ENCODE data around the gene SLC6A18. TPM values are rescaled to one million over a fixed set of nuclear protein-coding genes. Genes with fewer than 3 reads are reported as not detected.

SLC6A18 gene
- total RNA-seq, 2 donors from 2014 or later, result 0.27 TPM; not detected in 1

DNA sequence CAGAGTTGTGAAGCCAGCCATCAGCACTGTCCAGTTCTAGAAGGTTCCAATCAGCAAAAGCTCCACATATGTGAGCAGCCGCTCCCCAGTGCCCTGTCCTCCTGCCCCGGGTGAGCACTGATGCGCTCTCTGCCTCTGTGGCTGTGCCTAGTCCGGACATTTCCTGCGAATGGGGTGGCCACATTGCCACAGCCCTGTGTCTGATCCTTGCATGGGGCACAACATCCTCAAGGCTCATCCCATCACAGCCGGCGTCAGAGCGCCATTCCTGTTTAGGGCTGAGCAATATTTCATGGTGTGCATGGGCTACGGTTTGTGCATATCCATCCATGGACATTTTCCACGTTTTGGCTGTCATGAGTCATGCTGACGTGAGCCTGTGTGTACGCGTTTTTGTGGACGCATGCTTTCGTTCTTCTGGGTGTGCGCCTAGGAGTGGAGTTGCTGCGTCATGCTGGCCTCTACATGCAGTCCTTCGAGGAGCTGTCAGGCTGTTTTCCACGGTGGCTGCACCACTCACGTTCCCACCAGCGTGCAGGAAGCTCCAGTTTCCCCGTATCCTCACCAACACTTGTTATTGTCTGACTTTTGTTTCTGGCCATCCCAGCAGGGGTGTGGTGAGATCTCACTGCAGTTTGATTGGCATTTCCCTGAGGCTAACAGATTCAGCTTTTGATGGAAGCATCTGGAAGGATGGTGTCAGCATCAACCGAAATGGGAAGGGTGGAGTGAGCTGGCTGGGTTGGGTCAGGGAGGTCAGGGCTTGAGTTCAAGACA, 9.7 kb upstream of the SLC6A18 start:
- Histone ChIP-seq H3K9ac (ENCODE audit: low read depth in 2 of 2, low read length in 2 of 2) (no peak overlapping the region), H3K27me3 (no peaks in the 10 kb centered on the region), H3K27ac (no peak overlapping the region), H3K4me1 (no peaks in the 10 kb centered on the region), H3K4me3 (no peak overlapping the region), H3K36me3 (no peaks in the 10 kb centered on the region), H3K9me3 (no peaks in the 10 kb centered on the region)
- intact Hi-C loops (cut with DNase I), result no loop called here
- TF ChIP-seq, protein P1, sequence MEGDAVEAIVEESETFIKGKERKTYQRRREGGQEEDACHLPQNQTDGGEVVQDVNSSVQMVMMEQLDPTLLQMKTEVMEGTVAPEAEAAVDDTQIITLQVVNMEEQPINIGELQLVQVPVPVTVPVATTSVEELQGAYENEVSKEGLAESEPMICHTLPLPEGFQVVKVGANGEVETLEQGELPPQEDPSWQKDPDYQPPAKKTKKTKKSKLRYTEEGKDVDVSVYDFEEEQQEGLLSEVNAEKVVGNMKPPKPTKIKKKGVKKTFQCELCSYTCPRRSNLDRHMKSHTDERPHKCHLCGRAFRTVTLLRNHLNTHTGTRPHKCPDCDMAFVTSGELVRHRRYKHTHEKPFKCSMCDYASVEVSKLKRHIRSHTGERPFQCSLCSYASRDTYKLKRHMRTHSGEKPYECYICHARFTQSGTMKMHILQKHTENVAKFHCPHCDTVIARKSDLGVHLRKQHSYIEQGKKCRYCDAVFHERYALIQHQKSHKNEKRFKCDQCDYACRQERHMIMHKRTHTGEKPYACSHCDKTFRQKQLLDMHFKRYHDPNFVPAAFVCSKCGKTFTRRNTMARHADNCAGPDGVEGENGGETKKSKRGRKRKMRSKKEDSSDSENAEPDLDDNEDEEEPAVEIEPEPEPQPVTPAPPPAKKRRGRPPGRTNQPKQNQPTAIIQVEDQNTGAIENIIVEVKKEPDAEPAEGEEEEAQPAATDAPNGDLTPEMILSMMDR (IDR thresholded peaks at IDR 0.05), result no peak
- no peak for DNase-seq

GRCh38 chr5:1216211-1216917, 8.8 kb upstream of the SLC6A18 start:
- Histone ChIP-seq H3K27ac (no peak overlapping the region), H3K4me3 (no peak overlapping the region), H3K4me1 (no peaks in the 10 kb centered on the region), H3K9me3 (no peaks in the 10 kb centered on the region), H3K9ac (ENCODE audit: low read depth in 2 of 2, low read length in 2 of 2) (no peak overlapping the region), H3K27me3 (no peaks in the 10 kb centered on the region), H3K36me3 (no peaks in the 10 kb centered on the region)
- intact Hi-C loops (cut with DNase I), result no loop called here
- TF ChIP-seq, protein P1 (IDR thresholded peaks at IDR 0.05), result no peak
- DNase-seq, result no peak

- Histone ChIP-seq H3K4me3 (no peak overlapping the region), H3K27ac (no peak overlapping the region), H3K9me3 (no peaks in the 10 kb centered on the region), H3K27me3 (no peaks in the 10 kb centered on the region), H3K36me3 (no peaks in the 10 kb centered on the region), H3K9ac (ENCODE audit: low read depth in 2 of 2, low read length in 2 of 2) (no peak overlapping the region), H3K4me1 (no peaks in the 10 kb centered on the region)
- intact Hi-C loops (cut with DNase I), result no loop called here
- TF ChIP-seq, protein P1 (IDR thresholded peaks at IDR 0.05), result no peak
- no peak for DNase-seq
Measured at GRCh38 chr5:1216918-1217295, 8.3 kb upstream of the SLC6A18 start.

GRCh38 chr5:1217596-1218206, 7.5 kb upstream of the SLC6A18 start:
- H3K4me1 ChIP-seq, result no peaks in the 10 kb centered on the region
- no peak for DNase-seq
- no peaks in the 10 kb centered on the region for H3K9me3 ChIP-seq
- no peaks in the 10 kb centered on the region for H3K36me3 ChIP-seq
- no peak overlapping the region for H3K9ac ChIP-seq (ENCODE audit: low read depth in 2 of 2, low read length in 2 of 2)
- H3K27me3 ChIP-seq, result no peaks in the 10 kb centered on the region
- TF ChIP-seq, protein P1 (IDR thresholded peaks at IDR 0.05), result no peak
- H3K27ac ChIP-seq, result no peak overlapping the region
- H3K4me3 ChIP-seq, result no peak overlapping the region
- intact Hi-C loops (cut with DNase I), result no loop called here

DNA sequence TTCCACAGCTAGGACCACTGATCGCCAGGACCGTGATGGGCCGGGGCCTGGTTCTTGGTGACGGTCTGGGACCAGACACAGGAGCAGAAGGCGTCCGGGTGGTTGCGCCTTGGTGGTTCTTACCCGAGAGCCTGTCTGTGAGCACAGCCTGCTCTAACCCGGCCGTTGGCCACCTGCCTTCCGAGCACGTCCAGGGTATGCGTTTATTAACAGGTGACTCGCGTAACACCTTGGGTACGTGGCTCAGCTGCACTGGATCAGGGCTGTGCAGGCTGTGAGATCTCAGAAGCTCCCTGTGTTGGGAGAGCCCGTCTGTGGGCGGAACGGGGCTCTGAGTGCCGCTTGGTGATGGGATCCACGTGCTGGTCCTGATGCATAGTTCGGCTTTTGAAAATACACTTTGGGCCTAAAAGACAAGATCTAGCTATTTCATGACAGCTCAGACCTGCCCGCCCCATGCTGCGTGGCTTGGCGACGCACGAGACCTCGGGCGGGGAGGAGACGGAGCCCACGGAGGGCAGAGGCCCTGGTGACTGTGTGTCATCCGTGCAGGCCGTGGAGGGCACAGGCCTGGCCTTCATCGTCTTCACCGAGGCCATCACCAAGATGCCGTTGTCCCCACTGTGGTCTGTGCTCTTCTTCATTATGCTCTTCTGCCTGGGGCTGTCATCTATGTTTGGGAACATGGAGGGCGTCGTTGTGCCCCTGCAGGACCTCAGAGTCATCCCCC, 6.7 kb upstream of the SLC6A18 start:
- Histone ChIP-seq H3K4me1 (no peaks in the 10 kb centered on the region), H3K36me3 (no peaks in the 10 kb centered on the region), H3K9me3 (no peaks in the 10 kb centered on the region), H3K27me3 (no peaks in the 10 kb centered on the region), H3K4me3 (no peak overlapping the region), H3K9ac (ENCODE audit: low read depth in 2 of 2, low read length in 2 of 2) (no peak overlapping the region), H3K27ac (no peak overlapping the region)
- intact Hi-C loops (cut with DNase I), result no loop called here
- DNase-seq, result no peak
- TF ChIP-seq, protein P1 (IDR thresholded peaks at IDR 0.05), result no peak

All from colonic mucosa (tissue), 4 donors.